Inferior parietal cortex (tissue), 1 donor: ENCODE data around the gene DHDH.

Experiments used
- DNase-seq: peaks from one replicate; pipeline ENCODE4 v3.0.0-alpha.2; 2016; ENCODE audit errors: extremely low spot score

The DHDH gene

DNA sequence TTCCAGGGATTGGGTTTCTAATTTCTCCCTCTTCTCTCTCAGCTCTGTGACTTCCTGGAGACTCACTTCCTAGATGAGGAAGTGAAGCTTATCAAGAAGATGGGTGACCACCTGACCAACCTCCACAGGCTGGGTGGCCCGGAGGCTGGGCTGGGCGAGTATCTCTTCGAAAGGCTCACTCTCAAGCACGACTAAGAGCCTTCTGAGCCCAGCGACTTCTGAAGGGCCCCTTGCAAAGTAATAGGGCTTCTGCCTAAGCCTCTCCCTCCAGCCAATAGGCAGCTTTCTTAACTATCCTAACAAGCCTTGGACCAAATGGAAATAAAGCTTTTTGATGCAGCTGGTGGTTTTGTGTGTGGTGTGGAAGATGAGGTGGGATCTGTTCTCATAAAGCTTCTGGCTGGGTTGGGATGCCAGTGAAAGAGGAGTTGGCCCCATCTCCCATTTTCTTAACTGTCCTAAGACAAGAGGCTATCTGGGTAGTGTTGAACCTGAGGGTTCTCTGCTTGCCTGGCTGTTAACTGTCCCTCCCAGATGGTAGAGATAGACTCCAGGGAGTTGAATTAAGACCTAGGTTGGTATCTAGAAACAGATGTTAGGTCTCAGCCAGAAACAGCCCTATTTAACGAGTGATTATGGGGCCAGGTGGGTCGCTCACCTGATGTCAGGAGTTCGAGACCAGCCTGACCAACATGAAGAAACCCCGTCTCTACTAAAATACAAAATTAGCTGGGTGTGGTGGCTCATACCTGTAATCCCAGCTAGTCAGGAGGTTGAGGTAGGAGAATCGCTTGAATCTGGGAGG, 33.2 kb downstream of the DHDH start:
- DNase-seq = no peak

DNA sequence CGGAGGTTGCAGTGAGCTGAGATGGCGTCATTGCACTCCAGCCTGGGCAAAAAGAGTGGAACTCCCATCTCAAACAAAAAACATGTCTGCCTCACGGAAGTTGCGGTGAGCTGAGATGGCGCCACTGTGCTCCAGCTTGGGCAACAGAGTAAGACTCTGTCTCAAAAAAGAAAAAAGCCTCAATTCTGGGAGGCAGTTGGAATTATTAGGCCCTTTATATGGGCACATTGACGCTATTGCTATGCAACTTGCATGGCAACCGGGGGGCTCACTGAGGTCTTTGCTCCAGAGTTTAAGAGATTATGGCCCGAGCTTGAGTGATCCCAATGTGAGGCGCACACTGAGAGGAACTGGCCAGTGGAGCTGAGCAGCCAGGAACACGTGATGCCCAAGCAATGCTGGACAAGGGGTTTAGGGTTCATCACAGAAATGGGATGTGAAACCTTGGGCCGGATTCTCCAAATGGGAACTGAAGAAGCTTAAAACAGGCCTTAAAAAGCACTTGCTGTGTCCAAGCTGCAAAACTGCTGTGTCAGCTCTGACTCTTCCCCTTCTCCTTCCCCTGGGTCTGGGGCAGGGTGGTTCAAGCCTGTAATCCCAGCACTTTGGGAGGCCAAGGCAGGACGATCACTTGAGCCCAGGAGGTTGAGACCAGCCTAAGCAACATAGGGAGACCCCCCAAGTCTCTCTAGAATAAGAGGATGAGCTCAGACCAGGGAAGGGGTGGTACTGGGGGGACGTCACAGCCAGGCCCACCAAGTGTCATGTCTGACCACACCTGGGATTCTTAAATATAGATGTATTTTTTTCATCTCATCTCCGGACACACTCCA, 34.1 kb downstream of the DHDH start:
- DNase-seq = peak; percentile 34

DNA sequence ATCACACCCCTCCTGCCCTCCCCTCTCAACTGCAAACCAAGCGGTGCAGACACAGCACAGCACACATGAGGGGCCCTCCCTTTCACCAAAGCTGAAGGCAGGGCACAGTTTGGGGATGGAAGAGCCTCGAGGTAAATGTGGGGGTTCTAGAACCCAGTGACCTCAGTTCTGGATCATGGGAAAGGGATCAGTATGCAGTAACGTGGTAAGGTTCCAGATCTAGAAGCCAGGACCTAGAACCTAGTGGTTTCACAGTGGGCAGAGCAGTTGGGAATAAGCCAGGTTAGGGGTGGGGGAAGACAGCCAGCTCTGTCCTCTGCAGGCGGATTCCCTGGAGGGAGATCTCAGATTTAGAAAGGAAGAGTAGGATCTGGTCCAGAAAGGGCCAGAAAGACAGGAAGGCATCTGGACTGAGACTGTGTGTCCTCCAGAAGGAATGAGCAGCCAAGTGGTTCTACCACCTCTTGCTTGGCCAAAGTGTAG, 34.7 kb downstream of the DHDH start:
- no peak for DNase-seq

DNA sequence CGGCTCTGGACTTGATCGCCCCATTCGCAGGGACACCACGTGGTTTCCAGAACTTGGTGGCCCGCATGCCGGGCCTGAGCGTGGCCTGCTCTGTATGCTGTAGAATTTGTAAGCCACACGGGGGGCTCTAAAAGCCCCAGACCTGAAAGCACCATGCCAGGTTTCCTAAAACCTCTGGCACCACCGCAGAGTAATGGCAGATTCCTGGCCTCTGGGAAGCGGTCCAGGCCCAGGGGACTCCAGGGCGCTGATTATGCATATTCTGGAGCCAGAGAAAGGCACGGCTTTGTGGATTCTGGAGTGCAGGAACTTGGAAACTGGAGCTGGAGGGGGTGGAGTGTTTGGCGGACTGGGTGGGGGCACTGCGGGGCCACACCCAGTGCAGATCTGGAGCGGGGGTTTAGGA, 35.3 kb downstream of the DHDH start:
- DNase-seq = no peak

DNA sequence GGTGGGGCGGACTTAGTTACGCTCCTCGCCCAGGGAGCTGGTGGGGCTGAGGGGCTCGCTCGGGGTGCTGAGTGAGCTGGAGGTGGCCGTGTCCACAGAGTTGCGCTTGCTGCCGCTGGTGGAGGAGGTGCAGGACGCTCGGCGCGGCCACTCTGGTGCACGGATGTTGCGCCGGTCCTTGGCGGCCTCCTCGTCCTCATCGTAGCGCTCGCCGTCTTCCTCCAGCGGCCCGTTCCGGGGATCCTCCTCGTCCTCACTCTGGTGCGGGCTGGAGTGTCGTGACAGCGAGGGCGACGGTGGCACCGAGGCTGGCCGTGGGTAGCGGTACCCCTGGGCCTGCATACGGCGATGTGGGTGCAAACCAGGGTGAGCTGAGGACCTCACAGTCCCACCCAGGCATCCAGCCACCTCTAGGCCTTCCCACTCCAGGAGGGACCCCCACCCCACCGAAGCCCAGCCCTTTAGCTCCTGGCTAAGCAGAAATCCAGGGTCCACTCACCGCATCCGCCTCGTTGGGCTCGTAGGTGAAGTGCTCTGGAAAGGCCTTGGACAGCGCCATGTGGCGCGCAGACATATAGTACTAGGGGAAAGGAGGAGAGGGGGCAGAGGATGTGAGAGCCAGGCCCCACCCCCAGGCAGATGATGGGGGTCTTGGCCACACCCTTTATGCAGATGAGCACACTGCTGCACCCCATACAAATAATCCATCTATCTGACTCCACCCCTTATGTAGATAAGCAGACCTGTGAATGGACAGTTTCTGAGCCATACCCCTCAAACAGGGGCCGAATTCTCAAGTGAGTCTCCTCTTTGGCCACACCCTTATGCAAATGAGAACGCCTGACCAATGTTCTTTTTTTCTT, 36.0 kb downstream of the DHDH start:
- no peak for DNase-seq

DNA sequence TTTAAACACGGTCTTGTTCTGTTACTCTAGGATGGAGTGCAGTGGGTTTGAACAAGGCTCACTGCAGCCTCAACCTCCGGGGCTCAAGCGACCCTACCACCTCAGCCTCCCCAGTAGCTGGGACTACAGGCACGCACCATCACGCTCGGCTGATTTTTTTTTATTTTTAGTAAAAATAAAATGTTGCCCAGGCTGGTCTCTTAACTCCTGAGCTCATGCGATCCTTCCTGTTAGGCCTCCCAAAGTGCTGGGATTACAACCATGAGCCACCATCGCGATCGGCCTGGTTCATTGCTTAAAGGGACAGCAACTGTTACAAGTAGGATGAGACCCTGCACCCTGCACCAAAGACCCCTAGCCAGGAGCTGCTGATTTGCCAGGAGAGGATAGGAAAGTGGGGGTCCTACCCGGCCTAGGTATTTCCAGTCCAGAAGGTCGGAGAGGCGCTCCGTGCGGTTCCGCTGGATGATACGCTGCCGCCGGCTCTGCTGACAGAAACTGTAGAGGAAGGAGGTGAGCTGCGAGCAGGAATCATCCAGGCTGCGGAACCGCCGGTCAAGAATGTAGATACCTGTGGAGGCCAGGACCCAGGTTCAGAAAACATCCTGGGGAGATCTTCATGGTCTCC, 36.8 kb downstream of the DHDH start:
- no peak for DNase-seq

DNA sequence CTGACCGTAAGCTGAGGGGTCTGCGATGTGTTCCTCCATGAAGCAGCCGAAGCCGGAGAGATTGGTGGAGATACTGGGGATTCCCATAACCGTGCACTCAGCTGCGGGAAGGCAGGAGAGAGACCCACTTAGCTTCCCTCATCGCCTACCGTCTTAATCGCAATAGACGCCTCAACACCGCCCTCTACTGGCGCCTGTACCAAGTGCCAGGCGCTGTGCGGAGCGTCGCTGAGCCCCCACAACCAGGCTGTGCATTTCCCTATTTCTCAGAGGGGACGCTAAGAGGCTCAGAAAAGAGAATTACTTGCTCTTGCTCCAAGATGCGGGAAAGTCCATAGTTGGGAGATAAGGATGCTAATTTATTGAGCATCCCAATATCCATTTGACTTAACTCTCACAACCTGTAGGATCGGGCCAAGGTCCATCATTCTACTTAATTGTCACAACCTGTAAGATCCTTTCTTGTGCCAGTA, 37.5 kb downstream of the DHDH start:
- DNase-seq = peak; percentile 92

DNA sequence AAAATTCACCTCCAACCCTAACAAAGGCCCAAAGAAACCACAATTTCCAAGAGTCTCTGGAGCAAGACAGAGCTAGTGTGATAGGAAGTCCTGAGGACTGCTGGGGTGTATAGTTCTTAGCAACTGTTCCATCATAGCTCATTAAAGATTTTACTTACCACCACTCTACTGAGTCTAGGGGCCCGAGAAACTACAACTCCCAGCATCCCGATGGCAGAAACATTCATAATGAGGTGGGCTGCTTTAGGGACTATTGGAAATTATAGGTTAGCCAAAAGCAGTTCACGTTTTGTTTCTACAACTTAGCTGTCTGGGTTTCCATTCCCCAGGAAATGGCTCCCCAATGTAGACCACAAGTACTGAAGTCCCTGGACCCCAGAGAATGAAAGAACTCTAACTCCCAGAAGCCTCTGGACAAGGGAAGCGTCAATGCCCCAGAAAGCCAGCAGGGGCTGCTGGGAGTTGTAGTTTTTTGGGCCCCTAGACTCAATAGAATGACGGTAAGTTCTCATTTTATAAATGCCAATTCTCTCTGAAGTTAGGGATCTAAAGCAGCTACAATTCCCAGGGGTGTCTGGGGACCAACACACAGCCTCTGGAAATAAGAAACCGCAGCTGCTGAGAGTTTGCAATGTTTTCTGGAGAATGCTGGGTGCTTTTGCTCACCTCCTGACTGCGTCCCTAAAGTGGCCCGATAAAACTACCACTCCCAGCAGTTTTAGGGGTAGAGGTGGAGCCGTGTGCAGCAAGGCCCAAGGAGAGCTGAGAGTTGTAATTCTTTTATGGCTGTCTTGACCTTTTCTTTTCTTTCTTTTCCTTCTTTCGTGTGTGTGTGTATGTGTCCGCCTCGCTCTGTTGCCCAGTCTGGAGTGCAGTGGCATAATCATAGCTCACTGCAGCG, 42.7 kb downstream of the DHDH start:
- no peak for DNase-seq

DNA sequence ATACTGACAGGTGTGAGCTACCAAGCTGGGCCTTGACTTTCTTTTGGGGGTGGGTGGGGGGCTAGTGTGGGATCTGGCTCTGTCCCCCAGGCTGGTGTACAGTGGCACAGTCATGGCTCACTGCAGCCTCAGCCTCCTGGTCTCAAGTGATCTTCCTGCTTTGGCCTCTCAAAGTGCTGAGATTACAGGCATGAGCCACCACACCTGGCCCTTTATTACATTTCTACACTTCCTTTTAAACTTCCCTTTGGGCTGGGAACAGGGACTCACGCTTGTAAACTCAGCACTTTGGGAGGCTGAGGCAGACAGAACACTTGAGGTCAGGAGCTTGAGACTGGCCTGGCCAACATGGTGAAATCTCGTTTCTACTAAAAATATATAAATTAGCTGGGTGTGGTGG, 43.6 kb downstream of the DHDH start:
- no peak for DNase-seq

DNA sequence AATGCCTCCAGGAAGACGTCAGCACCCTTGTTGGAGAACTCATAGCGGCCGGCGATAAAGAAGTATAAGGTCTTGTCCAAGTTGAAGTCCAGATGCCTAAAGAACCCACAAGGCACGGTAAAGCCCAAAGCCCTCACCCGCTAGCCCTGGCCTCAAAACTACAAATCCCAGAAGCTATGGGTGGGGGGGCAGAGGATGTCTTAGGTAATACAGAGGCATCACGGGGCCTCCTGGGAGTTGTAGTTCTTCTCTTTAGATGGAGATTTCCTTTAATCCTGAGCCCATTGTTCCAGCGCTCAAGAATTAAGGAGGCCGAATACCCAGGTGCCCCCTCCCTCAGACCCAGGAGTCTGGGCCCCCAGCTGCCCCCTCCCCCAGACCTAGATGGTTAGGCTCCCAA, 48.8 kb downstream of the DHDH start:
- no peak for DNase-seq

DNA sequence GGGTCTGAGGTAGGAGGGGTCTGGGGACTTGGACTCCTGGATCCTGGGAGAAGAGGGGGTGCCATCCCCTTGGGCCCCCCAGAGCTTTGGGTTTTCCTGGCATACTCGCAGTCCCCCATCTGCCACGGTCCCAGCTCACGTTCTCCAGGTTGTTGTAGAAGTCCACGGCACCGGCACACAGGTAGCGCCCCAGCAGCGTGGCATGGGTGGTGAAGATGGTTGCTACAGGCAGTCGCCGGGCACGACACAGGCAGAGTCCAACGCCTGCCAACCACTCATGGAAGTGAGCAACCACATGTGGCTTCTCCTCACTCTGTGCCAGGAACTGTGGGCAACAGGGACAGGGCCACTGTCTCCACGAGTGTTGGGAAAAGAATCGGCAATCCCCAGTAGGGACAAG, 52.2 kb downstream of the DHDH start:
- no peak for DNase-seq

DNA sequence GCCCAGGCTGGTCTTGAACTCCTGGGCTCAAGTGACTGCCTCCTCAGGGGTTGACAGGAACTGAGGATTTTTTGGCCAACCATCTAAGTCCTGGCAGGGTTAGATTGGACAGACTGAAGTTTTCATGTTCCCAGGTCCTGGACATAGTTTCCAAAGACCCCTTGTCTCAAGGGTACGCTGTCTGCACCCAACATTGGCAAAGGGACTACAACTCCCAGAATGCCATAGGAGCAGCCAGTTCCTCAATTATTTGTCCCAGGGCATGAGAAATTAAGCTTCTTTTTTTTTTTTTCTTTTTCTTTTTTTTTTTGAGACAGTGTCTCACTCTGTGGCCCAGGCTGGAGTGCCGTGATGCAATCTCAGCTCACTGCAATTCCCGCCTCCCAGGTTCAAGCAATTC, 52.7 kb downstream of the DHDH start:
- DNase-seq = no peak

DNA sequence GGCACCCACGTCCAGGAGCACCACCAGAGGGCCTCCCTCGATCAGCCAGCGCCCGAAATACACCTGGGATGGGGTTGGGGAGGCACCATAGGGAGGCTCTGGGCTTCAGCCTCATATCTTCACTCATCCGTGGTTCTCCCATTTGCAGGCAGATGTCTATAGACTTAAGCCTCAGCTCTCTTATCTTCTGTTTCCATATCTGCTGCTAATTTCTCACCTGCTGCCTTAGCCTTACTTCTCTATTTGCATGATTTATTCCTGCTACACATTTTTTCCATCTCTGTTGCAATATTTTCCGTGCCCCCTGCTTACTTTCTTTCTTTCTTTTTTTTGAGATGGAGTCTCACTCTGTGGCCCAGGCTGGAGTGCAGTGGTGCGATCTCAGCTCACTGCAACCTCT, 53.8 kb downstream of the DHDH start:
- DNase-seq = no peak

DNA sequence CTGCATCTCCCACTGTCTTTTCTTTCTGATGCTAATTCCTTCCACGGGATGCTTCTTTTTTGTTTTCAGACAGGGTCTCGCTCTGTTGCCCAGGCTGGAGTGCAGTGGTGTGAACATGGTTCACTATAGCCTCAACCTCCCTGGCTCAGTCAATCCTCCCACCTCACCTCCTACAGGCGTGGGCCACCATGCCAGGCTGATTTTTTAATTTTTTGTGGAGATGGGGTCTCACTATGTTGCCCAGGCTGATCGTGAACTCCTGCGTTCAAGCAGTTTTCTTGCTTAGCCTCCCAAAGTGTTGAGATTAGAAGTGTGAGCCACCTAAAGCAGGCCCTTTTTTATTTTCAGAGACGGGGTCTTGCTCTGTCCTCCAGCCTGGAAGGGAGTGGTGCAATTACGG, 54.8 kb downstream of the DHDH start:
- no peak for DNase-seq

DNA sequence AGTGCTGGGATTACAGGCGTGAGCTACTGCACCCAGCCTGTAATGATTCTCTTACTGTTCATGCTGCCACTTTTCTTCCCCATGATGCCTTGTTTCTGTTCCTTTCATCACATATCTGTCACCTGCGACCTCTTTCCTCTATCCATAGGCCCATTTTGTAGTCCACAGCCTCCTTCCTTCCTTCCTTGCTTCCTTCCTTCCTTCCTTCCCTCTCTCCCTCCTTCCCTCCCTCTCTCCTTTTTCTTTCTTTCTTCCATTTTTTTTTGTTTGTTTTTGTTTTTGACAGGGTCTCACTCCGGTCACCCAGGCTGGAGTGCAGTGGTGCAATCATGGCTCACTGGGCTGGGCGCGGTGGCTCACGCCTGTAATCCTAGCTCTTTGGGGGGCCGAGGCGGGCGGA, 55.4 kb downstream of the DHDH start:
- no peak for DNase-seq

DNA sequence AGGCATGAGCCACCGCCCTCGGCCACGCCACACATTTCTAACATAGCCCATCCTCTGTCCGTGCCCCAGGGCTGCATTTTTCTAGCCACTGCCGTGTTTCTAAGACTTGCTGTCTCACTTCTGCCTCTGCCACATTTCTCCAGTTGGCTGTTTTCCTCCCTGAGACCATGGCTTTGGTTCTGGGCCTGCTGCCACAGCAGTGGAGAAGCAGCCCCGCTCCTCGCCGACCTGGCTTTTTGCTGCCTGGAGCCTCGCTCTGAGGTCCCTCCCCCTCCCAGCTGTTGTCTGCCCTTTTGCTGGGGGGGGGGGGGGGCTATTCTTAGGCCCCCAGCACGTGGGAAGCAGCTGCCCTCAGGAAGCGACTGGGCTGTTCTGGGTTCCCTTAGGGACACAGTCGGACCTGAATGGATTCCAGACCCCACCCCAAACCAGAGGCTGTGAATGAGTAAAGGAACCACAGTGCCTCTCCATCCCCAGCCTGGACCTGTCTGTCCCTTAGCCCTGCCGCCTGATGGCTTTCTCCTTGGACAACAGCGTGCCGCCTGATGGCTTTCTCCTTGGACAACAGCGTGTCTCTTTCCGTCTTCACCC, 56.3 kb downstream of the DHDH start:
- DNase-seq = no peak

DNA sequence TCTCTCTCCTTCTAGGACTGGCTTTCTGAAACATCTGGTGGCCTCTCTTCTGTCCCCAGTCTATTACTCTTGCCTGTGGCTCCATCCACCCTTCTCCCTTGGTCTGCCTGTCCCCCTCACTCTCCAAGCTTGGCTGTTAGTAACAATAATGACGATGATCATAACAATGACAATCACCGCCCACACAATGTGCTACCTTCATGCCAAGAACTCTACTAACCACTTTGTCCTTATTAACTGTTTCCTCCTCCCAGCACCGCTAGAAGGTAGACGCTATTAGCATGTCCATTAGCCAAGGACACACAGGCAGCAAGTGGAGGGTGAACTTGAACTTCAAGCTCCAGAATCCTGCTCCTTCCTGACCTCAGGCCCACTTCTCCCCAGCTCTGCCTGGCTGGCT, 56.9 kb downstream of the DHDH start:
- DNase-seq = no peak

DNA sequence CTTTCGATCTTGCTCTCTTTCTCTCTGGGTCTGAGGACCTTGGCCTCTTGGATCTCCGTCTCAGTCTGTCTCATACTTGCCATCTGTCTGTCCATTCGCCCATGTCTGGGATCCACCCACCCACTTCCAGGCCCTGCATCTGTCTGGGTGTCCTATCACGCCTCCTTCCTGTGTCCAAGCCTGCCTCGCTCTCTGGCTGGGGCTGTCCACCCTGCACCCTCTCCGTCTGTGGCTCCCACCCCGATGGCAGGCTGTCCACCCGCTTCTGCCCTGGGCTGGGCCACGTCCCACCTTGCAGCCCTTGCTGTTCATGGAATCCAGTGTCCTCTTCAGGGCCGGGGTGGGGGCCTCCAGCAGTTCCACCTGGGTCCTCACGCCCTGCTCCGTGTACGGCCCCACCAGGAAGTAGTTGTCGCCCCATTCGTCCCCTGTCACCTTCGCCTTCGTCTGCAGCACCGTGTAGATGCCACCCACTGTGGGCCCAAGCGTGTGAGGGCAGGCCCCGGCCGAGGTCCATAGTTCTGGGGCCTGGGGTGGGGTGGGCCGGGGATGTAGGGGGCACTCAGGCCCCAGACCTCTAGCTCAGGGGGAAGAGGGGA, 57.6 kb downstream of the DHDH start:
- DNase-seq = no peak

DNA sequence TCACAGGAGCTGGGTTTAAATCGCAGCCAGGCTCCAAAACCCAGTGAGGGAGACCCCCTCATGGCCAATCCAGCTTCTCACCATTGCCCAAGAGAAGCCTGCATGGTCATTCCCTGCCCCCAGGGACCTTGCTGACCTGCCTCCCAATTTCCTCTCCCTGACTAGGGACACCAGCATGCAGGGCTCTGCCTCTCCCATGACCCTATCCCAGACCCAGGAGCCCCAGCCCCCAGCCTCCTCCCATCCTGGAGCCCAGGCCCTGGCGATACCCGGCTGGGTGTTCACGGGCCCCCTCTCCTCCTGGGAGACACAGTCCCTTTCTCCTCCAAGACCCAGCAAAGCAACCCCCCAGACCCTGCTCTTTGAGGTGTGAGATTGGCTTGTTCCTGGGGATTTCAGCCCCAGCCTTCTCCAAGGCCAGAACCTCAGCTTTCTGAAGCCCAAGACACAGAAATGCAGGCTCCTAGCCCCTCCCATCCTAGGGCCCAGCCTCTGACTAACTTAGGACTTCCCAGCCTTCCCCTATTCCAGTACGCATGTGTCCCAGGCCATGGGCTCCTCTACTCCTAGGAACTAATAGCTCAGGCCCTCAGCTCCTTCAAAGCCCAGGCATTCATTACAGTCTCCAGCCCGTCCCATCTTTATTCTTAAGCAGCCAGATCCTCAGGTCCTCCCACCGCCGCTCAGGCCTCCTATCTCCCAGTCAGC, 58.5 kb downstream of the DHDH start:
- no peak for DNase-seq
